NCI-H146 (cell line): Measurements from ENCODE around the gene UBIAD1.
"Not testable (repeated sequence)": the region's sequence is repeated elsewhere in the genome, so short reads cannot be mapped to it uniquely, and the experiment has no call there.

Experiments used
- DNase-seq: peaks from one replicate; lab custom pipeline; 2025; lab: John Stamatoyannopoulos, UW

The UBIAD1 gene

GRCh38 chr1:11272832-11273594 lies at the start of gene UBIAD1:
UBIAD1 (plus strand) TSS chr1:11273198; CDS start chr1:11273532, 334 bp downstream.
- peak; percentile 82 for DNase-seq

- DNase-seq, result no peak
Measured at GRCh38 chr1:11227106-11228077, 45.6 kb upstream of the UBIAD1 start.

GRCh38 chr1:11229203-11229602 lies 43.8 kb upstream of the UBIAD1 start:
- DNase-seq, result no peak

- no peak for DNase-seq
Measured at GRCh38 chr1:11233208-11233607, 39.8 kb upstream of the UBIAD1 start.

GRCh38 chr1:11237356-11237755 lies 35.6 kb upstream of the UBIAD1 start:
- no peak for DNase-seq

- DNase-seq, result no peak
Measured at GRCh38 chr1:11238311-11238710, 34.7 kb upstream of the UBIAD1 start.

GRCh38 chr1:11245248-11245647 lies 27.8 kb upstream of the UBIAD1 start:
- no peak for DNase-seq

- DNase-seq, result no peak
Measured at GRCh38 chr1:11245904-11246719, 26.9 kb upstream of the UBIAD1 start.

GRCh38 chr1:11248169-11248568 lies 24.8 kb upstream of the UBIAD1 start:
- no peak for DNase-seq

- no peak for DNase-seq
Measured at GRCh38 chr1:11252538-11252937, 20.5 kb upstream of the UBIAD1 start.

GRCh38 chr1:11253226-11253625 lies 19.8 kb upstream of the UBIAD1 start:
- DNase-seq, result no peak

GRCh38 chr1:11256299-11256698 lies 16.7 kb upstream of the UBIAD1 start:
- DNase-seq, result no peak

GRCh38 chr1:11262171-11263049 lies 10.6 kb upstream of the UBIAD1 start, which contains the start of gene MTOR:
MTOR (minus strand) TSS chr1:11262551; CDS start chr1:11259409, 3,142 bp downstream.
- peak; percentile 99 for DNase-seq

- DNase-seq, result no peak
Measured at GRCh38 chr1:11266268-11267074, 6.5 kb upstream of the UBIAD1 start.

GRCh38 chr1:11267350-11268337 lies 5.4 kb upstream of the UBIAD1 start:
- not testable (repeated sequence) for DNase-seq

GRCh38 chr1:11272544-11272831 lies 510 bp upstream of the UBIAD1 start:
- DNase-seq, result no peak

GRCh38 chr1:11273595-11274234 lies 717 bp downstream of the UBIAD1 start:
- DNase-seq, result no peak

GRCh38 chr1:11279152-11279551 lies 6.2 kb downstream of the UBIAD1 start:
- no peak for DNase-seq

GRCh38 chr1:11279630-11280029 lies 6.6 kb downstream of the UBIAD1 start:
- DNase-seq, result no peak
